WTC11 (cell line): ENCODE measurements around the gene EFHD2.
"Not testable (repeated sequence)": the region's sequence is repeated elsewhere in the genome, so short reads cannot be mapped to it uniquely, and the experiment has no call there.

Experiments used
- AFF4 ChIP-seq: sonication (generic); formaldehyde crosslinking; IDR thresholded peaks from 2 replicates; pipeline ENCODE4 v1.8.1; 2023; ENCODE audit warnings: mild to moderate bottlenecking, missing genetic modification reagents, borderline replicate concordance
- E2F1 ChIP-seq: sonication (generic); formaldehyde crosslinking; IDR thresholded peaks from 2 replicates; pipeline ENCODE4 v1.8.0; 2022; ENCODE audit warnings: mild to moderate bottlenecking, missing genetic modification reagents
- NFYB ChIP-seq: sonication (generic); formaldehyde crosslinking; conservative IDR thresholded peaks from 2 replicates; pipeline ENCODE4 v1.8.0; 2022; ENCODE audit warnings: low read depth, missing genetic modification reagents

- TF ChIP-seq E2F1 (CRISPR knock-in tag); AFF4; NFYB (CRISPR knock-in tag): not testable (repeated sequence)
These were observed 62.0 kb downstream of the EFHD2 start for GRCh38 chr1:15471723-15472122.
